OCI-LY1 (cell line): ENCODE results near the gene PDGFA.

ENCODE experiments used
- H2AFZ ChIP-seq: fragments of 200-600 bp; sonication (generic), shearing (Covaris generic); 2 replicates; pipeline ENCODE4 v1.6.0; 2014; ENCODE audit warnings: antibody characterized with exemption, mild to moderate bottlenecking, low read length
- H3F3A ChIP-seq: fragments of 200-600 bp; sonication (generic), shearing (Covaris generic); 2 replicates; pipeline ENCODE4 v1.6.0; 2014; ENCODE audit warnings: mild to moderate bottlenecking, antibody characterized with exemption, low read length, moderate library complexity; ENCODE audit not compliant: insufficient read depth
- H3K27ac ChIP-seq: fragments of 200-600 bp; sonication (generic); 2 replicates; pipeline ENCODE4 v1.5.1; 2014; ENCODE audit warnings: low read length, mixed run types, mild to moderate bottlenecking, low read depth; ENCODE audit not compliant: poor library complexity, severe bottlenecking
- H3K27me3 ChIP-seq: fragments of 200-600 bp; sonication (generic); 2 replicates; pipeline ENCODE4 v1.6.0; 2014; ENCODE audit warnings: antibody characterized with exemption, mild to moderate bottlenecking, low read length, moderate library complexity; ENCODE audit not compliant: insufficient read depth
- H3K36me3 ChIP-seq: fragments of 200-600 bp; sonication (generic); 2 replicates; pipeline ENCODE4 v1.6.1; 2014; ENCODE audit warnings: mild to moderate bottlenecking, antibody characterized with exemption, low read length, moderate library complexity, mixed read lengths; ENCODE audit not compliant: insufficient read depth
- H3K4me1 ChIP-seq: fragments of 200-600 bp; sonication (generic); 2 replicates; pipeline ENCODE4 v1.5.1; 2014; ENCODE audit warnings: mild to moderate bottlenecking, low read length, moderate library complexity; ENCODE audit not compliant: insufficient read depth, severe bottlenecking
- H3K4me2 ChIP-seq: fragments of 200-600 bp; sonication (generic), shearing (Covaris generic); 2 replicates; pipeline ENCODE4 v1.6.1; 2014; ENCODE audit warnings: low read length
- H3K4me3 ChIP-seq: fragments of 200-600 bp; sonication (generic); 2 replicates; pipeline ENCODE4 v1.5.1; 2014; ENCODE audit warnings: low read length, low read depth, mild to moderate bottlenecking, mixed read lengths; ENCODE audit not compliant: poor library complexity, severe bottlenecking
- H3K79me2 ChIP-seq: fragments of 200-600 bp; shearing (Covaris generic); 2 replicates; pipeline ENCODE4 v1.6.1; 2016; ENCODE audit warnings: mixed run types, low read length, mixed read lengths; ENCODE audit not compliant: insufficient read depth
- H3K9ac ChIP-seq: fragments of 200-600 bp; sonication (generic), shearing (Covaris generic); 2 replicates; pipeline ENCODE4 v1.6.1; 2014; ENCODE audit warnings: mild to moderate bottlenecking, low read length, mixed read lengths
- H3K9me2 ChIP-seq: fragments of 200-600 bp; sonication (generic), shearing (Covaris generic); 2 replicates; pipeline ENCODE4 v1.6.1; 2014; ENCODE audit warnings: low read depth, mild to moderate bottlenecking, low read length, mixed read lengths
- H3K9me3 ChIP-seq: fragments of 200-600 bp; shearing (Covaris generic); 2 replicates; pipeline ENCODE4 v1.6.1; 2014; ENCODE audit warnings: low read length, mixed read lengths
- H4K20me1 ChIP-seq: fragments of 200-600 bp; sonication (generic), shearing (Covaris generic); 2 replicates; pipeline ENCODE4 v1.6.0; 2016; ENCODE audit warnings: mild to moderate bottlenecking, low read length; ENCODE audit not compliant: insufficient read depth
- CTCF ChIP-seq: fragments of 200-600 bp; sonication (generic), shearing (Covaris generic); IDR thresholded peaks from 2 replicates; pipeline ENCODE4 v1.5.1; 2017; ENCODE audit warnings: mild to moderate bottlenecking, antibody characterized with exemption, low read length, moderate library complexity, mixed read lengths
- EZH2 ChIP-seq: fragments of 200-600 bp; sonication (generic), shearing (Covaris generic); IDR thresholded peaks from 2 replicates; pipeline ENCODE4 v1.8.0; 2017; ENCODE audit warnings: borderline replicate concordance, mixed run types, mild to moderate bottlenecking, antibody characterized with exemption, low read length, moderate library complexity, mixed read lengths

PDGFA gene

GRCh38 chr7:543501-544337 lies 24.1 kb upstream of the PDGFA start:
- Histone ChIP-seq H3K36me3 (no peaks in the 10 kb centered on the region), H3K4me1 (no peaks in the 10 kb centered on the region), H3K9me2 (no peaks in the 10 kb centered on the region), H4K20me1 (no peaks in the 10 kb centered on the region), H3K9me3 (no peaks in the 10 kb centered on the region), H3F3A (no peaks in the 10 kb centered on the region), H3K9ac (no peak overlapping the region), H3K4me2 (no peak overlapping the region), H3K27me3 (no peaks in the 10 kb centered on the region; the same call in 1 of the 2 replicates), H2AFZ (no peak overlapping the region), H3K27ac (no peak overlapping the region), H3K79me2 (no peaks in the 10 kb centered on the region), H3K4me3 (no peak overlapping the region)
- TF ChIP-seq EZH2: no peak
- TF ChIP-seq CTCF: no peak

- H3K9me3 ChIP-seq: no peaks in the 10 kb centered on the region
- H3K79me2 ChIP-seq: no peaks in the 10 kb centered on the region
- H4K20me1 ChIP-seq: no peaks in the 10 kb centered on the region
- no peak overlapping the region for H2AFZ ChIP-seq
- H3K27ac ChIP-seq: no peak overlapping the region
- no peak overlapping the region for H3K4me3 ChIP-seq
- H3K9me2 ChIP-seq: no peaks in the 10 kb centered on the region
- H3K27me3 ChIP-seq: peaks cover 2% of the 10 kb centered on the region; the same call in 1 of the 2 replicates
- H3K36me3 ChIP-seq: no peaks in the 10 kb centered on the region
- TF ChIP-seq CTCF: no peak
- no peak for TF ChIP-seq EZH2
- H3K4me2 ChIP-seq: no peak overlapping the region
- no peaks in the 10 kb centered on the region for H3K4me1 ChIP-seq
- H3K9ac ChIP-seq: no peak overlapping the region
- no peaks in the 10 kb centered on the region for H3F3A ChIP-seq
Observed at GRCh38 chr7:542713-543500, 23.3 kb upstream of the PDGFA start.

- Histone ChIP-seq H3K4me2 (no peak overlapping the region), H3K79me2 (no peaks in the 10 kb centered on the region), H3K36me3 (no peaks in the 10 kb centered on the region), H3K27me3 (peaks cover 2% of the 10 kb centered on the region; the same call in 1 of the 2 replicates), H3F3A (no peaks in the 10 kb centered on the region), H3K4me3 (no peak overlapping the region), H2AFZ (no peak overlapping the region), H3K9ac (no peak overlapping the region), H3K4me1 (no peaks in the 10 kb centered on the region), H4K20me1 (no peaks in the 10 kb centered on the region), H3K27ac (no peak overlapping the region), H3K9me3 (no peaks in the 10 kb centered on the region), H3K9me2 (no peaks in the 10 kb centered on the region)
- TF ChIP-seq CTCF (no peak), EZH2 (no peak)
Observed at GRCh38 chr7:542131-542712, 22.6 kb upstream of the PDGFA start.
